GM19193 (cell line): ENCODE measurements around the gene ACOT4.

Source experiments
- POLR2A ChIP-seq: IDR thresholded peaks from 4 replicates; pipeline ENCODE4 v1.6.1; 2011; ENCODE audit not compliant: insufficient read depth, insufficient read length; ENCODE audit errors: extremely low read depth

Gene ACOT4

GRCh38 chr14:73640796-73641365 is 49.2 kb downstream of the ACOT4 start:
- no peak for TF ChIP-seq POLR2A

GRCh38 chr14:73644531-73645247 is 53.0 kb downstream of the ACOT4 start, which contains the start of gene DNAL1:
Gene DNAL1 (plus strand): TSS chr14:73644986. CDS start chr14:73645040, 54 bp downstream.
- peak; percentile 93 for TF ChIP-seq POLR2A

- no peak for TF ChIP-seq POLR2A
These were observed 53.6 kb downstream of the ACOT4 start for GRCh38 chr14:73645248-73645610.
